Lower lobe of right lung (tissue), 2 donors: ENCODE measurements around the gene NDUFB10. TPM values are rescaled to one million over a fixed set of nuclear protein-coding genes. Genes with fewer than 3 reads are reported as not detected.

Experiments used
- ATAC-seq, 2 donors: fragments of 200-7000 bp; cut with Tn5 transposase; one replicate each; pipeline ENCODE4 v1.9.1; 2020 to 2022; ENCODE audit warnings: mild to moderate bottlenecking in 2 of 2, moderate library complexity in 2 of 2
- DNase-seq: peaks from one replicate; pipeline ENCODE4 v3.0.0-alpha.2; 2020
- H3K27ac ChIP-seq: fragments of 200-600 bp; one replicate; pipeline ENCODE4 v1.8.0; 2022
- H3K27me3 ChIP-seq: fragments of 200-600 bp; one replicate; pipeline ENCODE4 v1.8.0; 2022; ENCODE audit warnings: low read depth
- H3K36me3 ChIP-seq: fragments of 200-600 bp; one replicate; pipeline ENCODE4 v1.8.0; 2022; ENCODE audit warnings: mild to moderate bottlenecking
- H3K4me1 ChIP-seq: fragments of 200-600 bp; one replicate; pipeline ENCODE4 v1.8.0; 2022
- H3K4me3 ChIP-seq: fragments of 200-600 bp; one replicate; pipeline ENCODE4 v1.8.0; 2022; ENCODE audit warnings: mild to moderate bottlenecking
- H3K9me3 ChIP-seq: fragments of 200-600 bp; one replicate; pipeline ENCODE4 v1.8.0; 2022
- intact Hi-C: fragments of 100-400 bp; cut with DNase I; formaldehyde crosslinking; loops from one replicate; pipeline ENCODE4 v1.11.0; 2022
- total RNA-seq: library from RNA; stranded (reverse); fragmentation: NEBNext Ultra II Directional; extraction: Animal tissue kit (Norgen Biotek cat#: 25700); gene quantifications from one replicate; pipeline ENCODE4 v1.2.1, GENCODE V29; 2021
- TF ChIP-seq, protein P1 (sequence below): fragments of 200-600 bp; IDR thresholded peaks from one replicate; pipeline ENCODE4 v1.8.0; 2022; ENCODE audit warnings: antibody characterized with exemption, mild to moderate bottlenecking
- donor health status: DM: no; HTN: yes; CAD: no; lungs with severe emphysema.

The NDUFB10 gene
- total RNA-seq, 1 donor from 2014 or later, result 85.8 TPM

DNA sequence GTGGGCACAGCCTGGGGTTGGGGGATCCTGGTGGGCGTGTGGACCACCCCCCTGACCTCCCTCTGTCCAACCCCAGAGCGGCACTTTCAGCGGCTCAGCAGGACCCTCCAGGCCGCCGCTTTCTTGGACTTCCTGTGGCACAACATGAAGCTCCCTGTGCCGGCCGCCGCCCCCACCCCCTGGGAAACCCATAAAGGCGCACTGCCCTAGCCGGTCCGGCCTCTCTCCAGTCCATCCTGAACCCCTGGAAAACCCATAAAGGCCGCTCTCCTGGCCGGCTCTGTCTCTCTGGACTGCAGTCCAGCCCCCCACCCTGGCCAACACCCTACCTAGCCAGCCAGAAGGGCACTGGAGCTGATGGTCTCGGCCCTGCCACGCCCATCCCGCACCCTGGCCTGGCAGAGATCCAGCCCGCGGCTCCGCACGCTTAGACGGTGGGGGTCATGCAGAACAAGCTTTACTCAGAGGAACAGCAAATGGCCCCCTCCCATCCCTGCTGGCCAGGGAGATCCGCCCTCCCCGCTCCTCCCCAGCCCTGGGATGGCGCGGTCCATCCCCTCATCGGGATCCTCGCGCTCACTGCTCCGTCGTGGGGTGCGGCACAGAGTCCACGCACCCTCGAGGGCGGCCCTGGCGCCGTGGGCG, 19.3 kb downstream of the NDUFB10 start:
- peaks cover 33% of the 10 kb centered on the region for H3K27me3 ChIP-seq
- no peaks in the 10 kb centered on the region for H3K9me3 ChIP-seq
- ATAC-seq (no peak), DNase-seq (no peak)
- H3K36me3 ChIP-seq, result peaks cover 45% of the 10 kb centered on the region
- TF ChIP-seq, protein P1, sequence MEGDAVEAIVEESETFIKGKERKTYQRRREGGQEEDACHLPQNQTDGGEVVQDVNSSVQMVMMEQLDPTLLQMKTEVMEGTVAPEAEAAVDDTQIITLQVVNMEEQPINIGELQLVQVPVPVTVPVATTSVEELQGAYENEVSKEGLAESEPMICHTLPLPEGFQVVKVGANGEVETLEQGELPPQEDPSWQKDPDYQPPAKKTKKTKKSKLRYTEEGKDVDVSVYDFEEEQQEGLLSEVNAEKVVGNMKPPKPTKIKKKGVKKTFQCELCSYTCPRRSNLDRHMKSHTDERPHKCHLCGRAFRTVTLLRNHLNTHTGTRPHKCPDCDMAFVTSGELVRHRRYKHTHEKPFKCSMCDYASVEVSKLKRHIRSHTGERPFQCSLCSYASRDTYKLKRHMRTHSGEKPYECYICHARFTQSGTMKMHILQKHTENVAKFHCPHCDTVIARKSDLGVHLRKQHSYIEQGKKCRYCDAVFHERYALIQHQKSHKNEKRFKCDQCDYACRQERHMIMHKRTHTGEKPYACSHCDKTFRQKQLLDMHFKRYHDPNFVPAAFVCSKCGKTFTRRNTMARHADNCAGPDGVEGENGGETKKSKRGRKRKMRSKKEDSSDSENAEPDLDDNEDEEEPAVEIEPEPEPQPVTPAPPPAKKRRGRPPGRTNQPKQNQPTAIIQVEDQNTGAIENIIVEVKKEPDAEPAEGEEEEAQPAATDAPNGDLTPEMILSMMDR, result no peak
- peak overlapping the region; percentile 42 for H3K4me3 ChIP-seq
- peaks cover 22% of the 10 kb centered on the region for H3K4me1 ChIP-seq
- H3K27ac ChIP-seq, result peak overlapping the region; percentile 81
- intact Hi-C loops, result no loop called here

DNA sequence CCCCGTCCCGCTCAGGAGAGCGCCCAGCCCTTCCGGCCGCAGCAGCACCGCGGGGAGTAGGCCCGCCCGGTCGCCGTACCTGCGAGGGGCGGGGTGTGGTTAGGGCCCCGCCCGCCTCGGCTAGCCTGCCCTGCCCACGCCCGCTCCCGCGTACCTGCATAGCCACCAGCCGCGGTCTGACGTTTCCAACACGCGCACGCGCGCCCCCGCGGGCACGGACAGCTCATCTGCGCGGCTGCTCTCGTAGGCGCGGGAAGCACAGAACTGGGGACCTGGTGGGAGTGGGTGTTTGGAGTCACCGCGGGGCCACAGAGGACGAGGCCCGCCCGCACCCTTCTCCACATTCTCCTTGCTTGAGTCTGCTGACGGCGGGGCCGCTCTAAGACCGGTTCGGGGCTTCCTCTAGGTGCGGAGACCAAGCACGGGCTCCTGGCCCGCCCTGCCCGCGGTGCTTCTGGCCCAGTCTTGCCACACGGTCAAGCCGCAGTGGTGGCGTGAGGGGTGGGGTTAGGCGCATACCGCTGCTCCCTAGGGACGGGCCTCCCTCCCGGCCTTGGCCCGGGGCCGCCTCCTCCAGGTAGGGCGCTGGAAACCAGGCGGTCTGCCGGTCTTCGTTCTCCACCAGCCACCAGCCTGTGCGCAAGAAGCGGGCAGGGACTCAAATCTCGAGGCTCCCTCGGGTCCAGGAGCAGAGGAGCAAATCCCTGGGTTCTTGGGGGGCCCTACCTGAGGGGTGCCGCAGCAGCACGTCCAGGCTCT, 20.1 kb downstream of the NDUFB10 start:
- Histone ChIP-seq H3K4me3 (peak overlapping the region; percentile 42), H3K36me3 (peaks cover 40% of the 10 kb centered on the region), H3K4me1 (peaks cover 19% of the 10 kb centered on the region), H3K9me3 (no peaks in the 10 kb centered on the region), H3K27ac (peak overlapping the region; percentile 81), H3K27me3 (peaks cover 33% of the 10 kb centered on the region)
- ATAC-seq (peak; percentile 79 to 83), DNase-seq (peak; percentile 92)
- TF ChIP-seq, protein P1, result no peak
- intact Hi-C loops, result no loop called here

DNA sequence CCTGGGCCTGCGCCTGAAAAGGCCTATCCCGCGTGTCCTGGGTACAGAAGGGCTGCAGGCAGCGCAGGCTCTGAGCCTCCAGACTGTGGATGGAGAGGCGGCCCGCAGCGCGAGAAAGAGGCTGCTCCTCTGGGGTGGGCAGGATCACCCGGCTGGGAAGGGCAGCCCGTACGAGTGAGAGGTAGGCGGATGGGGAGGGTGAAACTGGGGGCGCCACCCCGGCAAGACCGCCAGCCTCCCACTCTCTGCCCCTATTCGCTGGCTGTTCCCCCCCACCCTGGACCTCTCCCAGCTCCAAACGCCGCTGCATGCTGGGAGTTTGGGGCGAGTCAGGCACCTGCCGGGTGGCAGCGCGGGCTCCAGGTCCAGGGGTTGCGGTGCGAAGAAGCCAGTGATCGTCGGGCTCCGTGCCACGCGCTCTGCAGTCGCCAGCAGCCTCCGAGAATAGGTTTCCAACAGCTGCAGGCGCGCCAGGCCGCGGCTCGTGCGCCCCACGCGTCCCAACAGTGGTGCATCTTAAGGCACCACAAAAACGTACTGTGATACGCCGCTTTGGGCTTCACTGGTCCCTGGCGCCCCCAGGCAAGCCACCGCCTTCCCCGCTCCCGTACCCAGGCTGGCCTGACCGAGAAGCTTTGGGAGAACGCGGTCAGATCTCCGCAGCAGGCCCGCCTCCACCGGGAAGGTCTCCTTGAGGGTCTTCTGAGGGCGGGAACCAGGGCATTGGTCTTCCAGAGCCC, 20.9 kb downstream of the NDUFB10 start:
- peak overlapping the region; percentile 42 for H3K4me3 ChIP-seq
- peak overlapping the region; percentile 81 for H3K27ac ChIP-seq
- intact Hi-C loops, result no loop called here
- H3K9me3 ChIP-seq, result no peaks in the 10 kb centered on the region
- DNase-seq (no peak), ATAC-seq (peak in 1 of 2 donors; percentile 7)
- TF ChIP-seq, protein P1, result no peak
- peaks cover 33% of the 10 kb centered on the region for H3K27me3 ChIP-seq
- peaks cover 33% of the 10 kb centered on the region for H3K36me3 ChIP-seq
- peaks cover 27% of the 10 kb centered on the region for H3K4me1 ChIP-seq

DNA sequence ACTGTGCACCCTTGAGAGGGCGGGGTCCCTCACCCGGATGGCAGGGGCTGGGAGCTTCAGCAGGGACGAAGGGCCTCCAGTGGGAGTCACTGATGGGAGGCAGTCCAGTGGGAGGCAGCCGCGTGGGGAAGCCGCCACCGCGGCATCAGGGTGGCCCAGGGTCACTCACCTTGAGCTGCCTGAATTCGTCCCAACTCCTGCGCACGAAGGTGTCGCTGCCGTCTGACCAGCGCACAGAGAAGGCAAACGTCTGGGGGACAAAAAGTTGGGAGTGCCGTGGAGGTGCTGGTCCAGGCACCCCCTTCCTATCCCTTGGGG, 21.4 kb downstream of the NDUFB10 start:
- Histone ChIP-seq H3K36me3 (peaks cover 33% of the 10 kb centered on the region), H3K27me3 (peaks cover 33% of the 10 kb centered on the region), H3K27ac (peak overlapping the region; percentile 81), H3K4me3 (no peak overlapping the region), H3K9me3 (no peaks in the 10 kb centered on the region), H3K4me1 (peaks cover 30% of the 10 kb centered on the region)
- no peak for ATAC-seq
- intact Hi-C loops, result no loop called here
- no peak for DNase-seq
- TF ChIP-seq, protein P1, result no peak

DNA sequence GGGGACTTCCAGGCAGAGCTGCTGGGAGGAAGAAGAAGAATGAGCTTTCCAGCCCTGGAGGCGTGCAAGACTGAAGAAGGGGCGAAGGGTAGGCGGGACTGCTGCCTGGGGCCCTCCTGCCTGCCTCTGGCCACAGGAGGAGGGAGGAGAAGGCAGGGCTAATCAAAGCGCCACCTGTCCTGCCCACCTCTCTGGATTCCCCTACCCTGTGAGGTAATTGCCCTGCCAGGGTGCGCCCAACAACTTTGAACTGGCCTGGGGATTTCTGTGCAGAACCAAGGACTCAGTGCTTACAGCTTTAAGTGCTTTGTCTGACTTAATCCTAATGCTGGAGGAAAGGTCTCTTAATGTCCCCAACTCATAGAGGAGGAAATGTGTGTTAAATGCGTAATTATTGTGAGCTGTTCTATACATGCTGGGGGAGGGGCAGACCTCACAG, 22.1 kb downstream of the NDUFB10 start, which contains the start of gene NOXO1:
Gene NOXO1 (minus strand): TSS at position 72 of the 439 bp plus-strand sequence. CDS start 290 bp downstream, outside the sequence.
- intact Hi-C loops, result no loop called here
- H3K4me3 ChIP-seq, result peak within 1 kb of the TSS; percentile 42
- peaks cover 30% of the 10 kb centered on the region for H3K4me1 ChIP-seq
- DNase-seq (no peak), ATAC-seq (no peak)
- peaks cover 33% of the 10 kb centered on the region for H3K36me3 ChIP-seq
- H3K27me3 ChIP-seq, result peaks cover 33% of the 10 kb centered on the region
- H3K27ac ChIP-seq, result peak within 1 kb of the TSS; percentile 81
- TF ChIP-seq, protein P1, result no peak
- H3K9me3 ChIP-seq, result no peaks in the 10 kb centered on the region
